ENCODE results near the gene GLI3.

The GLI3 gene

DNA sequence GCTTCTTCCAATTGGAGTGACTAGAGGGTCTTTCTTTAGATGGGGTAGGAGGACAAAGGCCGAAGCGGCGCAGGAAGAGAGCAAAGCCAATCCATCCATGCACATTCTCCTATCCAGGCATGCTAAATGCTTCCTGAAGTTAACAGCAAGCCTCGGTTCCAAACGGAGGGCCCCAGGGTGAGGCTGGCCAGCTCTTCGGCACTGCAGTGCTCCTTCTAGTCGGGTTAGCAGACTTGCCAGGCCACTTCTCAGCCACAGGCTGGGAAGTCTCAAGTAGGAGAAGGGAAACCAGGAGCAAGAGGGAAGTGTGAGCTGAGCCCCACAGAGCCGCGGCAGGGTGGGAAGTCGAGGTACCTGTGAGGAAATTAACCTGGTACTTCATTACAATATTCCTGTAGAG lies 280.3 kb downstream of the GLI3 start:
- no peak for DNase-seq

DNA sequence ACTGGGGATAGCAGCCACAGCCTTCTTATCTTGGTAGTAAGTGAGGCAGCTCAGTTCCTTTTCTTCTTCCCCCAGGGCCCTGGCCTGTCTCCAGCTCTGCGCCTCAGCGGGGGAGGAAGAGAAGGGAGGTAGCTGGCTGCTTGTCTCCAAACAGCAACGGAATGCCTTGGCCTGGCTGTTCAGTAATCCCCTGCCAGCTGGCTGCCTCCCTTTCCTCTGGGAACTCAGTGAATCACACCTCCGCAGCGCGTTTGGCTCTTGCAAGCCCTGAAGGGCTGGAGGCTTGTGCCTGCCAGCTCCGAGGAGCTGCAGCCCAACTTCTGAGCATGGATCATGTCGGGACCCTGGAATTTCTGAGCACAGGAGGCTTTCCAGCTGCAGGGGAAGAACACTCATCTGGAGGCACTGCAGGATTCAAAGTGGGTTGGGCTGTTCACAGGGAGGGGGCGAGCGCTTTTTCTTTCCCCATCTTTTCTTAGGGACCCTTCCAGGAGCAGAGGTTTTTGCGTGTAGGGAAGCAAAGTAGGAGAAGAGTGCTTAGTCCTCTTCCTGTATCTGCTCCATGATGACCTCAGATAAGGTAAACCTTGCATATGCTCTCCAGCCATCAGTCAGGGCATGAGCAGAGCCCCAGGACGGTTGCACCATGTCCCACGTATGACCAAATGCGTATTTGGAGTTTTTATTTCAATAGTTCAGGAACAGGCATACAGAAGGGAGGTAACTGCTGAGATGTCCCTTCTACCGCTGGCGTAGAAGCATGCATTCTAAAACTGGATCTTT lies 280.9 kb downstream of the GLI3 start:
- no peak for DNase-seq

DNA sequence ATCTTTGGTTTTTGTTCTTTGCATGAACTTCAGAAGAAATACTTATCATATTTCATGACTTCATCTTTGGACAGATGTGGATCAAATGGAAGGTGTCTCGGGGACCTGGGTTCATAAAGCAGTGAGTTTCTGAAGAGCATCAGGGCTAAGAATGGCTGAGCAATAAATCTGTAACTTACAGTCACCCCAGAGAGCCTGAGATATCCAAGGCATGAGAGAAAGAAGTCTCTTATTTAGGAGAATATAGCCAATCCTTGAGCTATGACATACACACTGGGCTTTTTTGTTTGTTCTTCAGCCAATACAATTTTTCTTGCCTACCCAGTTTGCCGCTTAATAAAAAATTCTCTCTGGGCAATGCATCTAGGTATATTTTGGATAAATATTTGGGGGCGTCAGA lies 281.6 kb downstream of the GLI3 start:
- no peak for DNase-seq

DNA sequence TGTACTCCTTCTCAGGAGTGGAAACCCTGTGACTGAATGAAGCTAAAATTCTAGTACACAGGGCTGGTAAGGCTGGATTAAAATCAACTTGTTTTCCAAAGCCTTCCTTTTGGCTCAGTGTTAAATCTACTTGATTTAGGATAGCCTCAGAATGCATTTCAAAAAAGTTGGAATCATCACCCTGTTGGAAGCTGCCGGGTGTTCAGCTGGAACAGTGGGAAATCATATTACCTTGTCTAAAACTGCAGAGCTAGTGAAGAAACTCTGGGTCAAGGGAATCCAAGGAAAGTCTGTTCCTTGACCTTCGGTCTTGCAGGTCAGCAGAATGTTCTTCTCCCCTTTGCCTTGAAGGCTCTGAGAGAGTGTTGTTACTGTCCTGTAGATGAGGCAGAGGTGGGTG lies 282.0 kb downstream of the GLI3 start:
- DNase-seq: no peak

DNA sequence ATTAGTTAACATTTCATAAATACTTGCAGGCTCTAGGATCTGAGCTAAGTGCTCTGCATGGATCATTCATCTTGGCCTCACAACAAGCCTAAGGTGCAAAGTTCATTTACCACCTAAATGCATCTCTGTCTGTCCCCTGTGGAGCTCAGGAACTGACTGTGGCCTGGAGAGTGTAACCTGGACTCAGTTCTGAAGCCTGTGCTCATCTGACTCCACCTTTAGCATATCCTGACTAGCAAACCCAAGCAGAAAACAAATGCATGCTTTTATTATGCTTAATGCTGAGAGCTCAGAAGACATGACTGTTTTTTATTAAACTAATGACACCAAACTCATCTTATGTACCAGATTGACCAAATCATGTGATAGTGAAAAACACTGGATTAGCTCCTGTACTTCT lies 288.5 kb downstream of the GLI3 start:
- DNase-seq: no peak

DNA sequence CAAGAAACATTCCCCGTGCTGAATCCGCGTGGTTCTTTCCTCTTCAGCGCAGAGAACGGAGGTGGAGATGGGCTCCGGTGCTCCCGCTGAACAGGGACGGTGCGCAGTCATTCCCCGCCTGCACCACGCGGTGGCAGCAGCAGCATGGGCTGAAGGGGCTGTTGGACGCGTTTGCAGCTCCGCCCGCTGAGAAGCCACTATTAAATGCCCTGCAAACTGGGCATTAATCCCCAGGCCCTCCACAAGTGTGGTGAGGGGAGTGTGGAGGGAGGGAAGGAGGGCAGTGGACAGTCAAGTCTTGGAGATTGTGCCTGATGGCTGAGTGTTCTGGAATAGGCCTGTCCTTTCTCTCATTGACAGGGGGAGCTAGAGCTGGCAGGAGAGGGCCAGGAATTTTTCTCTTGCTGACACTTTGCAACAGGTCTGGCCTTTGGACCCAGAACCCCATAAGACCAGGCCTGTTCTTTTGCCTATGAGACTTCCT lies 293.9 kb downstream of the GLI3 start:
- peak; percentile 17 for DNase-seq

DNA sequence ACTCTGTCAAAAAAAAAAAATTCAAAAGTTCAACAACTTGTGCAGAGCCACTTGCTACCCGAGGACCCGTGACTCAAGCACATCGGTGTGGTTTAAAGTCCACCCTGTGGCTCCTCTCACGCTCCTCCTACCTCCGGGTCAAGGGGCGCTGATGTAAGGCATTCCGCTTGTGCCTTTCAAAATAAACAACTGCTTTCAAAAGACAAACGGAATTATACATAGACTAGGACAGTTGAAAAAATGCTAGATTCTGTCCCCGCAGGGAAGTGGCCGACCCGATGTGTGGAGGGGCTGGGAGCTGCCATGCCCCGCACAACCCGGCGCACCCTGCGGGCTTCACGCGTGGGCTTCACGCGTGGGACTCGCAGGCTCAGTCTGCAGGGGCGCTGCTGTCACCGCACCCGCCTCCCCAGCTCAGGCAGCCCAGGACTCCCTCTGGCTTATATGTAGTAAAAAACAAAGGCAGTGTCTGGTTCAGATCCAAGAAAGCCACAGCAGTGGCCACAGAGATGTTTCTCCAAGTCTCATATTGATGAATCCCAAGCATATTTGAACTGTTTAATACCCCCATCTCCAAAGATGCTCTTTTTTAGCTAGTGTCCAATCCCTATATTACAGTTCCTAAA lies 294.4 kb downstream of the GLI3 start:
- no peak for DNase-seq

DNA sequence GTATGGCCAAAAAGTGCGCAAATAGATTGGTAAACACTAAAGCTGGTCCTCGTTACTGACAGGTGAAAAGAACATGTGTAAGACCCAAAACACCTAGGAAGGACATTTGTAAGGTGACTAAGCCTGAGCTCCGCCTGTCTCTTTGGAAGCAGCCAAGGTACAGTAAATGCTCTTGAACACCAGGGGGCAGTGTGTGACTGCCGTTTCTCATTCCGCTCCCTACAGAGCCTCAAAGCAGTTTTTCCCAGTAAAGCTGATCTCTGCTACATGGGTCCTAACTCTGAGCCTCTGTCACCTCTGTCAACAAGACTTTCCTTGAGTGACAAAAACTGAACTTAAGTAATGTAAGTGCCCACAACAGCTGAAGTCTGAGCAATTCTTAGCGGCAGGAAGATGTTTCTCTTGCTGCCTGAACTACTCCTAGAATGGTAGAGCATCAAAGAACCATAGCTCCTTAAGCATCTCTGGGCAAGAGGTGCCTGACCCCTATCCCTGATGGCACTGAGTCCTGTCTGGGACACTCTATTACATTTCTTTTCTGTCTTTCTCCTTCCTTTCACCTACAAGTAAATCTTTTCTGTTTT lies 296.2 kb downstream of the GLI3 start:
- DNase-seq: no peak

DNA sequence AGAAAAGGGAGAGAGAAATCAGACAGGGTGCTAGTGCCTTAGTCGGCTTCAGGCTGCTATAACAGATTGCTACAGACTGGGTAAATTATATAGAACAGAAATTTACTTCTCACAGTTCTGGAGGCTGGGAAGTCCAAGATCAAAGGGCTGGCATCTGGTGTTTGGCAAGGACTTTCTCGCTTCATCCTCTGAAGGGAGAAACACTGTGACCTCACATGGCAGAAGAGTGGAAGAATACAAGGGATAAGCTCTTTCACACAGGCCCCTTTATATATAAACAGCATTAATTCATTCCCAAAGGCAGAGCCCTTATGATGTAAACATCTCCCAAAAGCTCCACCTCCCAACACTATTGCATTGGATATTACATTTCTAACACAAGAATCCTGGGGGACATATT lies 298.6 kb downstream of the GLI3 start:
- no peak for DNase-seq

DNA sequence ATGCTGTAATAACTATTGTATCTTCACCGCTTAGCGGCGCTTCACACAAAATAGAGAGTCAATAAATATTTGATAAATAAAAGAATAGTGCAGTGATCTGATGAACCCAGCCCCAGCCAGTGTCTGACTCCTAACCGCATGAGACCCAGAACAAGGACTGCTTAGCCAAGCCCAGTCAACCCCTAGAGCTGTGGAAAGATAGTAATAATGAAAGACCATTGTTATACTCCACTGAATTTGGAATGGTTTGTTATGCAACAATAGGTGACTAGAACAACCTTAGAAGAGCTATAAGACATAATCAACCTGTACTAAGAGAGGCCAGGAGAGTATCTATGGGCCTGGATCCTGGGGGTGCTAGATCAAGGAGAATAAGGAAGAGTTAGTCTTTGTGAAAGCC lies 303.6 kb downstream of the GLI3 start:
- DNase-seq: no peak

DNA sequence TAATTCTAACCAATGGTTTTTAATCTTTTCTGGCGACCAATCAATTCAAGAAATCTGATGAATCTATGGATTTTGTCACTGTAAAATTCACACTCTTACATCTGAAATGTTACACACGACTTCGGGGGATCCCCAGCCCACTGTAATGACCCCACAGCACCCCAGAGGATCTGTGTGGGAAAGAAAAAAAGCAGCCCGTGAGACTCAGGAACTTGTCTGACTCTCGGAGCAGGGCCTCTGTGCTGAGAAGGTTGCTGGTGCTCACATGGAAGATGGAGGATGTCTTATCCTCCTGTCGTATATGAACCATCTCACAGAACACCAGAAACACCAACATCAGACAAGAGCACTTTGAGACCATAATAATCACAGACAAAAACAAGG lies 305.8 kb downstream of the GLI3 start:
- DNase-seq: no peak

DNA sequence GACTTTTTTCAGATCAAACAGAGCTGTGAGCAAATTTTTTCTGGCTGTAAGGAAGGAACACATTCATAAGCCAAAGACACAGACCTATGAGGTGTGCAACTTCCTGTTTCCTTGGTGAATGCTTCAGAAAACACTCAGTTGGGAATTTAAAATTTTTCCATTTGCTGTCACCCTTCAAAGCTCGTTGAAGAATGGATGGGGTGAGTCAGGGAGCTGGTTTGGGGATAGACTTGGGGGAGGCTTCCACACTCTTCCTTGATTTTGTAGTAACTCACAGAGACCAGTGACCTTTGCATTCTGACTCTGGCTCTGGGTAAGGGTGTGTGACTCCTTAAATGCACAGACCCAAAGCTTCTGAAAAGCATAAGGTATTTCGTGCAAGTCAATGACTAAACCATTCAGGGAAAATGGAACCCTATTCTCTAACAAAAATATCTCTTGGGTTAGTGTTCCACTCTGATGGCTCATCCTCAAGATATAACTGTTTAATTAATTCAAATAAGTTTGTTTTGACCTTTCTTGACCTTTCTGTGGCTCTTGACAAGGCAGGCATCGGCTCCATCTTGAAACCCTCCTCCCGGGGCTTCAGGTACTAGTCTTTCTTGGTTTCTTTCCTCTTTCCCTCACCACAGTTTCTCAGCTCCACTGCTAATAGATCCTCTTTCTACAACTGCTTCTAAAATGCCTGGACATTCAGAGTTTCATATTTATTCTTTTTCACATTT lies 306.3 kb downstream of the GLI3 start:
- DNase-seq: no peak

DNA sequence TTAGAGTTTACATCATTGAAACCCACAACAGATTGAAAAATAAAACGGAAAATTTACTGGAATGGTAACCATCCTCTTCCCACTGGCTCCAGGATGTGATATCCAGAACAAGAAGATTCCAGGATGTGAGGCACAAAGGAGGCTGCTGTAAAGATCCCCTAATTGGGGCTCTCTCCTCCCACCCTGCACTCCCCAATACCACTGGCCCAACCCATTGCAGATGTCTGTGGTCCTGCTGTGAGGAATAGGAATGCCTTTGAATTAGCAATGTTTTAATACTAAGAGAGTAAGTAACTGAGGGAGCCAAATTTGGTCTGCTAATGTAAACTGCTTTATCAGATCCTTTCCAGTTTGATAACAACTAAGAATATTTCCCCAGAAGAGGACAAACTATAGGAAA lies 308.2 kb downstream of the GLI3 start:
- DNase-seq: no peak

DNA sequence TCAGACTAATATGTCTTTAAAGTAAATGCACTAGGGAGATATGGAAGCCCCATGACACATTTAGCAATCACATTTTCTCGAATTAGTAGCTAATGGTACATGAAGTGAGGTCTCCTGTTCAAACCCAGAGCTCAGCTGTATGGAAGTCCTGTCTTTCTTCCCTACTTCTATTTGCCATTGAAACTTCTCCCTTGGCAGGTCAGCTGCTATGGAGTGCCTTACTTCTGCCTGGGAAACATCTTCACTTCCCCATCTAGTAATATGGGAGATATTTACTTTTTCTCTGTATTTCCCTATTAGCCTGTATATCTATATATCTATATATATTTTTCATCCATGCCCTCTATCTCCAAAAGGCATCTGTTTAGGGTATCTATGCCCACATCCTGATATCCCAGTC lies 308.8 kb downstream of the GLI3 start:
- DNase-seq: no peak

DNA sequence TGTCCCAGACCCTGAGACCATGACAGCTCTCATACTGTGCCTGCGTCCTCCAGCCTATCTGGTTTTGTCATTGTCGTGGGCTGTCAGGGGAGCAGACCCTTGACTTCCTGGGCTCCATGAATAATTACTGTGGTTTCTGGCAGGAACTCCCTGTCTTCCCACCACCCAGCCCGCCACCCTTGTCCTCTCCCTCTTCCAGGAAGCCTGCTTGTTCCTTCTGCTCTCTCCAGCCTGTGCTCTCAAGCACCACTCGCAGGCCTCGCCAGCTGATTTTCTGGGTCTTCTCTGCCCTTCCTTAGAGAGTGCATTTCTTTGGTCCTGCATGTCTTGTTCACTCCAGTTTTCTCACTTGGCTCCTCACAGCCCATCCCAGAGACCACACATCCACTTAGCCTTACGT lies 309.6 kb downstream of the GLI3 start:
- no peak for DNase-seq

DNA sequence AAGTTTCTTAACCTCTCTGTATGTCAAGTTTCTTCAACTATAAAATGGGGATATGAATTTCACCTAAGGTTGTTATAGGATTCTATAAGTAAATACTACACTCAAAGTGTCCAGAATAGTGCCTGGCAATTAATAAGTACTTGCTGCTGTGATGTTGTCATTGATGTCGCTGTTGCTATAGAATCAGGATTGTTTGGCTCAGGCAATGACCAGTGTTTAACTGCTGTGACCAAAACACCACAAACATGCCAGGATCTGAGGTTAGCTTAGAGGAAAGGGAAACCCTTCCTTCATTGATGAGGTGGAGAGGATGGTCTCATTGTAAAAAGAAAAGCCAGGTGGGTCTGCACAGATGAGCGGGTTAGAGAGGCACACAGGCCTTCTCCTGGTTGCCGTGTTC lies 311.1 kb downstream of the GLI3 start:
- no peak for DNase-seq

DNA sequence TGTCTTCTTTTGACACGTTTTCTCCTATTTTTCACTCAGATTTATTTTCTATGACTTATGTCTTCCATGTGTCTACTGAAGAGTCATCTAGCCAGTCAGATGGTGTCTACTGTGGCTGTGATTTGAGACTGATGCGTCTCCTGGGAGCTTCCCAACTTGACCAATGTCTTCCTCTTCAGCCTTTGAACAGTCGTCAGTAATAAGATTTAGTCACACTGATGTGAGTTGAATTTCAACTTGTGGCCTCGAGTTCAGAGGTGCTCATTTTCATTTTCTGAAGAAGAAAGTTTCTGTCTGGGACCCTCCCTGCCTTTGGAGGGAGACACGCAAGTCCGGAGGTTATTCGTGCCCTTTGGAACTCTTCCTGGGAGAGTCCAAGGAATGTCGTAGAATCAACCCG lies 312.2 kb downstream of the GLI3 start:
- no peak for DNase-seq

DNA sequence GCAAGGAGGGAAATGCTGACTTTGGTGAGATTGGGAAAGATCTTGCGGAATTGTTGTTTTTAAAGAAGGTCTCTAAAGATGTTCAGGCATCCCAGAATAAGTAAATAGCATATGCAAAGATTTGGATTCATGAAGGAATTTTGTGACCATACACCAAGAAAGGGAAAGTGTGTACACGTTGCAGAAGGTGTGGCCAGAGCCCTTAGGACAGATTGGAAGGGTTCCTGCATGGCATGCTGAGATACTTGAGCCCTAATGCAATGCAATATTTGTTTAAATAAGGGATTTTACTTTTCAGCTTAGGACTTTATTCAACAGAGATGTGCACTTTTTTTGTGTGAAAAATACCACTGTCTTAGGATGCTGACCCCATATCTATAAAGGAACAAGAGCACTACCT lies 314.6 kb downstream of the GLI3 start:
- no peak for DNase-seq

DNA sequence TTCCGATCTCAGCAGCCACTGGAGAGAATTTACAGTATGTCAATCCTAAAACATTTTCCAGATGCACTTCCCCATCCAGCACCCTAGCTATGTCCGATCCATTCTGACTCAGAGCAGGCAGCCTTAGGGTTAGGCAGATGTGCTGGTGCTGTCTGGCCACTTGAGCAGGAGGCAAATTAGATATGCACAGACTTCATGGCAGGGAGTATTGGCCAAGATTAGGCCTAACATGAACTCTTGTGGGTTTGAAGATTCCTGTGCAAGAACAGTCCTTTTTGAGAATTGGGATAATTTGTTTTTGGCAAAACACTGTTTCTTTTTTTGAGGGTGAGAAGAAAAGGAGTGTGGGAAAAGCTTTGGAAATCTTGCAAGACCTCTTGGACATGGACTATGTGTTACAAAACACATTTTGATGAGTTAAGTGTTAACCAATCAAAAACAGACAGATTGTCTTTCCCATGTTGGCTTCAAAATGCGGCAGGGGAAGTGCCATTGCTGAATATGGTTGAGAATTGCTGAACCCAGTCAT lies 315.5 kb downstream of the GLI3 start:
- no peak for DNase-seq

DNA sequence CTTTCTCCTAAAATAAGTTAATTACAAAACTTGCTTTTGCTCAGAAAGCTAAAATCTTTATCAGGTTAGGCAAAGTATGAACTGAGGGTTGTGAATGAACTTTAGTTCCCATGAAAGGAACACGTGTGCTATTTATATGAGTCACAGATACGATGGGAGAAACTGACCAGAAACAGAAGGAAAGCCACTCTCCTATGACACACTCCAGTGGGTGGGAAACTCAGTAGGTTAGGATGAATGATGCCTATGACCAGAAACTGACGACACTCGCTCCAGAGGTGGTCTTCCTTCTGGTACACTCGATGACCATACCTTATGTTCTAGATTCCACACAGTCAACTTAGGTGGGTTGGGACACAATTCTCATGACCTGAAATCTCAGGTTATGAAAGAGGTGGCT lies 318.4 kb downstream of the GLI3 start:
- DNase-seq: no peak

DNA sequence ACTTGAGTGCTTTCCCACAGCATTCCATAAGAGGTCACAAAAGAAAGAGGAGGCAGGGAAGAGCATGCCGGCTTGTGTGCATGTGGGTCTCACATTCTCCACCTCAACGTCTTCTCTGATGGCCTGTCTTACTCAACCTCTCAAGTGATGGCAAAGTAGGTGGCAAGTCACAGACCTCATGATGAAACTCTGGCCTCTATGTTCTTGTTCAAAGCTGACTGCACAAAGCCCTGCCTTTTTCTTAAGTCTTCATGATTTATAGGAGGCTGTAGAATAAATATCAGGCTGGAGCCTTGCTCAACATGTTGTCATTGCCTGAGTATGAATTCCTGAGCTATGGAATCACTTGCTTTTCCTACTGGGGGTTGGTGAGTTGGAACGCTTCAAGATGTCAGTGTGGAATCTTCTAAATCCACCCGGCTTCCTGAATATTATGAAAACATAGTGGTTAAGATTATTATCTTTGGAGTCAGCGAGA lies 320.5 kb downstream of the GLI3 start:
- DNase-seq: no peak

DNA sequence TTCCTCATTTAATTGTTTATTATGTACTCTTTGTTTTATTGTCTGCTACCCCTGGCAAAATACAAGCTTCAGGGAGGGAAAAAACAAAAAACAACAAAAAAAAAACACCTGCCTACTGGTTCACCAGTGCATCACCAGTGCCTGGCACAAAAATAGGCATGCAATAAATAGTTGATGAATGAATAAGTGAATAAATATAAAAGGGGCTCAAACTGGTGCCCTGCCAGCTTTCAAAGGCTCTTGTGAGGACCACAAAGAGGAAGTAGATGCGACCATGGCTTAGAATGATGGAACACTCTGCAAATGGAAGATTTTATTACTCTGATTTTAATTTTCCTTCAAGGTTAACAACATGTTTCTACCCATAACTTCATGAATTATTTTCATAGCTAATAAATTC lies 321.1 kb downstream of the GLI3 start:
- DNase-seq: no peak

DNA sequence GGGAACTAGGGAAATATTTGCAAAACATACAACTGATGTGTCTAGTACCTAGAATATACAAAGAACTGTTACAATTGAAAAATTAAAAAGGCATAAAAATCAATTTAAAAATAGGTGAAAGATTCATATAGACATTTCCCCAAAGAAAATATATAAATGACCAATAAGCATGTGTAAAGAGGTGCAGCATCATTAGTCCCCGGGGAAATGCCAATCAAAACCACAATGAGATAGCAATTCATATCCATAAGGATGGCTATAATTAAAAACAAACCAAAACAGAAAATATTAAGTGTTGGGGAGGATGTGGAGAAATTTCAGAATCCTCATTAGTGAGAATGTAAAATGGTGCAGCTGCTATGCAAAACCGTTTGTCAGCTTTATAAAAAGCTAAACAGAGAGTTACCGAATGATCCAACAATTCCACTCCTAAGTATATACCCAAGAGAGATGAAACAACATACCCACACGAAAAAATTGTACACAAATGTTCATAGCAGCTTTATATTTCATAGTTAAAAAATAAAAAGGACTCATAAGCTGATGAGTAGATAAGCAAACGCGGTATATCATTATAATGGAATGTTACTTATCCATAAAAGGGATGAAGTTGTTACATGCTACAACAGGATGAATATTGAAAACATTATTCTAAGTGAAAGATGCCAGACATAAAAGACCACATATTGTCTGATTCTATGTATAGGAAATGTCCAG lies 324.0 kb downstream of the GLI3 start:
- no peak for DNase-seq
